HEK293 (cell line): Measurements from ENCODE around the gene MRC2.

Experiments used
- CTCF ChIA-PET: fragments of 350-600 bp; formaldehyde crosslinking; extraction: SDS; loops from one replicate; lab custom pipeline; 2021; ENCODE audit warnings: antibody characterized with exemption; lab: Yijun Ruan, JAX
- POLR2A ChIA-PET: fragments of 300-600 bp; formaldehyde crosslinking; extraction: SDS; loops from one replicate; lab custom pipeline; 2020; ENCODE audit warnings: antibody characterized with exemption, inconsistent platforms; lab: Yijun Ruan, JAX
- H3K27ac ChIP-seq: fragments of 200-500 bp; sonication (Bioruptor generic); 2 replicates; pipeline ENCODE4 v1.5.1; 2014; ENCODE audit warnings: low read depth, low read length, control low read depth, inconsistent platforms; ENCODE audit errors: extremely low read depth
- H3K36me3 ChIP-seq, 2 experiments: fragments of 200-500 bp in 1 of 2; sonication (Bioruptor generic) in 1 of 2; 1 replicate in 1 of 2; 2 replicates in 1 of 2; pipeline ENCODE4 v1.5.1; 2014 to 2017; ENCODE audit warnings: inconsistent platforms in 2 of 2, low read length in 2 of 2; ENCODE audit not compliant: control insufficient read depth in 2 of 2, insufficient read depth in 1 of 2
- H3K4me1 ChIP-seq: fragments of 200-500 bp; sonication (Bioruptor generic); 2 replicates; pipeline ENCODE4 v1.5.1; 2014; ENCODE audit warnings: mild to moderate bottlenecking, low read length, inconsistent platforms; ENCODE audit not compliant: control insufficient read depth, insufficient read depth
- H3K4me3 ChIP-seq: 2 replicates; pipeline ENCODE4 v1.5.1; 2011; ENCODE audit warnings: low read depth, mild to moderate bottlenecking, control low read depth, low read length, moderate library complexity
- H3K9me3 ChIP-seq: fragments of 200-500 bp; sonication (Bioruptor generic); 2 replicates; pipeline ENCODE4 v1.5.1; 2014; ENCODE audit warnings: low read depth, low read length, inconsistent platforms; ENCODE audit not compliant: control insufficient read depth, insufficient read depth
- KLF1 ChIP-seq: fragments of 450-650 bp; formaldehyde crosslinking; IDR thresholded peaks from 2 replicates; pipeline ENCODE4 v1.5.1; 2016; ENCODE audit warnings: missing biosample characterization, missing genetic modification characterization
- MEIS1 ChIP-seq: sonication (generic); formaldehyde crosslinking; IDR thresholded peaks from 2 replicates; pipeline ENCODE4 v1.8.1; 2022; ENCODE audit warnings: missing genetic modification reagents, mild to moderate bottlenecking, borderline replicate concordance
- SP3 ChIP-seq: fragments of 450-650 bp; formaldehyde crosslinking; IDR thresholded peaks from 2 replicates; pipeline ENCODE4 v1.5.1; 2016; ENCODE audit warnings: missing biosample characterization, missing genetic modification characterization
- ZBTB17 ChIP-seq: fragments of 450-650 bp; formaldehyde crosslinking; IDR thresholded peaks from 2 replicates; pipeline ENCODE4 v1.5.1; 2016; ENCODE audit warnings: missing biosample characterization, missing genetic modification characterization
- ZNF133 ChIP-seq: fragments of 450-650 bp; formaldehyde crosslinking; IDR thresholded peaks from 2 replicates; pipeline ENCODE4 v1.5.1; 2016; ENCODE audit warnings: missing biosample characterization, missing genetic modification characterization
- ZNF138 ChIP-seq: fragments of 450-650 bp; formaldehyde crosslinking; IDR thresholded peaks from 2 replicates; pipeline ENCODE4 v1.5.1; 2016; ENCODE audit warnings: missing biosample characterization, missing genetic modification characterization, borderline replicate concordance
- ZNF155 ChIP-seq: fragments of 450-650 bp; formaldehyde crosslinking; IDR thresholded peaks from 2 replicates; pipeline ENCODE4 v1.5.1; 2016; ENCODE audit warnings: missing biosample characterization, missing genetic modification characterization
- ZNF24 ChIP-seq: fragments of 450-650 bp; formaldehyde crosslinking; IDR thresholded peaks from 2 replicates; pipeline ENCODE4 v1.5.1; 2016; ENCODE audit warnings: missing biosample characterization, missing genetic modification characterization
- ZNF292 ChIP-seq: fragments of 450-650 bp; formaldehyde crosslinking; IDR thresholded peaks from 2 replicates; pipeline ENCODE4 v1.5.1; 2016; ENCODE audit warnings: low read depth, missing biosample characterization, missing genetic modification characterization, borderline replicate concordance
- ZNF362 ChIP-seq: fragments of 450-650 bp; formaldehyde crosslinking; IDR thresholded peaks from 2 replicates; pipeline ENCODE4 v1.5.1; 2016; ENCODE audit warnings: missing biosample characterization, missing genetic modification characterization
- ZNF366 ChIP-seq: fragments of 450-650 bp; formaldehyde crosslinking; conservative IDR thresholded peaks from 2 replicates; pipeline ENCODE4 v1.5.1; 2016; ENCODE audit warnings: missing biosample characterization, missing genetic modification characterization
- ZNF404 ChIP-seq: fragments of 450-650 bp; formaldehyde crosslinking; IDR thresholded peaks from 2 replicates; pipeline ENCODE4 v1.5.1; 2017; ENCODE audit warnings: missing biosample characterization, missing genetic modification characterization
- ZNF473 ChIP-seq: fragments of 450-650 bp; formaldehyde crosslinking; IDR thresholded peaks from 2 replicates; pipeline ENCODE4 v1.5.1; 2017; ENCODE audit warnings: missing biosample characterization, missing genetic modification characterization
- ZNF560 ChIP-seq: fragments of 450-650 bp; formaldehyde crosslinking; IDR thresholded peaks from 2 replicates; pipeline ENCODE4 v1.5.1; 2017; ENCODE audit warnings: missing biosample characterization, missing genetic modification characterization, borderline replicate concordance
- ZNF621 ChIP-seq: fragments of 450-650 bp; formaldehyde crosslinking; IDR thresholded peaks from 2 replicates; pipeline ENCODE4 v1.5.1; 2017; ENCODE audit warnings: missing biosample characterization, missing genetic modification characterization
- ZSCAN23 ChIP-seq: fragments of 450-650 bp; formaldehyde crosslinking; IDR thresholded peaks from 2 replicates; pipeline ENCODE4 v1.5.1; 2016; ENCODE audit warnings: missing biosample characterization, missing genetic modification characterization
- TF ChIP-seq, protein P1 (sequence below): fragments of 450-650 bp; formaldehyde crosslinking; IDR thresholded peaks from 2 replicates; pipeline ENCODE4 v1.5.1; 2016; ENCODE audit warnings: missing biosample characterization, missing genetic modification characterization
- TF ChIP-seq, protein P2 (sequence below): fragments of 450-650 bp; formaldehyde crosslinking; IDR thresholded peaks from 2 replicates; pipeline ENCODE4 v1.5.1; 2016; ENCODE audit warnings: missing biosample characterization, missing genetic modification characterization

The MRC2 gene

GRCh38 chr17:62661337-62661736 lies 33.9 kb downstream of the MRC2 start:
- no peak for TF ChIP-seq KLF1 (tag by site-specific recombination)
- peak; percentile 77 for TF ChIP-seq ZNF366 (tag by site-specific recombination)
- POLR2A ChIA-PET, result no interaction called here
- H3K27ac ChIP-seq, result no peak overlapping the region
- H3K4me3 ChIP-seq, result no peak overlapping the region
- H3K36me3 ChIP-seq, result peaks cover 0 to 18% of the 10 kb centered on the region in 2 experiments; a peak in 1 of 3 replicates
- H3K4me1 ChIP-seq, result no peaks in the 10 kb centered on the region
- CTCF ChIA-PET, result interaction anchor here (0.6 kb wide), 1 partner anchor 129 kb away, joined by 3 read pairs; no protein-coding TSS in a partner anchor
- H3K9me3 ChIP-seq, result no peaks in the 10 kb centered on the region

GRCh38 chr17:62662855-62663254 lies 35.4 kb downstream of the MRC2 start:
- ChIA-PET POLR2A (no interaction called here), CTCF (no interaction called here)
- Histone ChIP-seq H3K9me3 (no peaks in the 10 kb centered on the region), H3K27ac (no peak overlapping the region), H3K36me3 (peaks cover 2 to 27% of the 10 kb centered on the region in 2 experiments; a peak in 2 of 3 replicates), H3K4me3 (no peak overlapping the region), H3K4me1 (no peaks in the 10 kb centered on the region)
- TF ChIP-seq ZNF133 (tag by site-specific recombination), result no peak
- no peak for TF ChIP-seq ZNF473 (tag by site-specific recombination)

DNA sequence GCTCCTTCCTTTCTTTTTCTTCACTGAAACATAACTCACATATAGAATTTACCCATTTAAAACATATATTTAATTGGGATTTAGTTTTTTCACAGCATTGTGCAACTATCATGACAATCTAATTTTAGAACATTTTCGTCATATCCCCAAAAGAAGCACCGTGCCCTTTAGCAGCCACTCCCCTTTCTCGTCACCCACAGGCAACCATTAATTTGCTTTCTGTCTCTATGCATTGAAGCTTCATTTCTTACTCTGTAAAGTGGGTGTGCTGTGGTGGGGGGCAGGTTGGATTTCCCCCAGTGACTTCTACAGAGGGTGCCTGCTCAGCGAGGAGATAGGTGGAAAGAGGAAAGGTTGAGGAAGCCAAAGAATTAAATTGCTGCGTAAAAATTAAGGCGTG lies 35.8 kb downstream of the MRC2 start:
- H3K9me3 ChIP-seq, result no peaks in the 10 kb centered on the region
- H3K36me3 ChIP-seq, result peaks cover 4 to 25% of the 10 kb centered on the region in 2 experiments; a peak in 2 of 3 replicates
- no peaks in the 10 kb centered on the region for H3K4me1 ChIP-seq
- H3K4me3 ChIP-seq, result no peak overlapping the region
- no peak for TF ChIP-seq ZNF24 (tag by site-specific recombination)
- no peak for TF ChIP-seq ZSCAN23 (tag by site-specific recombination)
- no peak for TF ChIP-seq ZNF292 (tag by site-specific recombination)
- no peak overlapping the region for H3K27ac ChIP-seq
- ChIA-PET POLR2A (no interaction called here), CTCF (no interaction called here)

DNA sequence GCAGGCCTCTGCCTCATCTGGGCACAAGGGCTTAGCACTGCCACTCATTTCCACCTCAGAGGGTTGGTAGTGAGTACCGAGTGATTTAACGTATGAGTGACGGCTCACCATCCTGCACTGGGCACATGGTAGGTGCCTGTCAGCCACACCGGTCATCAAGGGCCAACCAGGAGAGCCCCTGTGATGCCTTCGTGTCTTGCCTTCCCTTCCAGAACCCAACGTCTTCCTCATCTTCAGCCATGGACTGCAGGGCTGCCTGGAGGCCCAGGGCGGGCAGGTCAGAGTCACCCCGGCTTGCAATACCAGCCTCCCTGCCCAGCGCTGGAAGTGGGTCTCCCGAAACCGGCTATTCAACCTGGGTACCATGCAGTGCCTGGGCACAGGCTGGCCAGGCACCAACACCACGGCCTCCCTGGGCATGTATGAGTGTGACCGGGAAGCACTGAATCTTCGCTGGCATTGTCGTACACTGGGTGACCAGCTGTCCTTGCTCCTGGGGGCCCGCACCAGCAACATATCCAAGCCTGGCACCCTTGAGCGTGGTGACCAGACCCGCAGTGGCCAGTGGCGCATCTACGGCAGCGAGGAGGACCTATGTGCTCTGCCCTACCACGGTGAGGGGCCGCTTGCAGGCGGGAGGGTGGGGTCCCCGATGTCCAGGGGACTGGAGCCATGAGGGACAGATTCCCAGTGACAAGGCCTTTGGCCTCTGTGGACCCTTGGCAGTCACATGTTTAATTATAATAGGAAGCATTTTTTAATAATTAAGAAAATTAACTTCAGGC lies 37.1 kb downstream of the MRC2 start:
- Histone ChIP-seq H3K9me3 (no peaks in the 10 kb centered on the region), H3K4me3 (no peak overlapping the region), H3K36me3 (peaks cover 4 to 27% of the 10 kb centered on the region in 2 experiments; a peak in 2 of 3 replicates), H3K27ac (no peak overlapping the region), H3K4me1 (no peaks in the 10 kb centered on the region)
- ChIA-PET CTCF (interaction anchor here (0.6 to 0.7 kb wide), 2 partner anchors 728 to 1015 kb away, joined by 4 read pairs; no protein-coding TSS in a partner anchor), POLR2A (no interaction called here)
- TF ChIP-seq ZNF560 (no peak), ZNF155 (tag by site-specific recombination) (no peak), ZNF24 (tag by site-specific recombination) (no peak)

- Histone ChIP-seq H3K4me3 (no peak overlapping the region), H3K27ac (no peak overlapping the region), H3K9me3 (no peaks in the 10 kb centered on the region), H3K36me3 (peaks cover 4 to 31% of the 10 kb centered on the region in 2 experiments; a peak in 2 of 3 replicates), H3K4me1 (no peaks in the 10 kb centered on the region)
- ChIA-PET POLR2A (no interaction called here), CTCF (no interaction called here)
- TF ChIP-seq ZNF404 (no peak), ZNF362 (tag by site-specific recombination) (no peak), MEIS1 (CRISPR knock-in tag) (no peak), ZNF621 (tag by site-specific recombination) (no peak), ZBTB17 (no peak), ZNF138 (tag by site-specific recombination) (no peak), SP3 (tag by site-specific recombination) (no peak)
- TF ChIP-seq, protein P1, sequence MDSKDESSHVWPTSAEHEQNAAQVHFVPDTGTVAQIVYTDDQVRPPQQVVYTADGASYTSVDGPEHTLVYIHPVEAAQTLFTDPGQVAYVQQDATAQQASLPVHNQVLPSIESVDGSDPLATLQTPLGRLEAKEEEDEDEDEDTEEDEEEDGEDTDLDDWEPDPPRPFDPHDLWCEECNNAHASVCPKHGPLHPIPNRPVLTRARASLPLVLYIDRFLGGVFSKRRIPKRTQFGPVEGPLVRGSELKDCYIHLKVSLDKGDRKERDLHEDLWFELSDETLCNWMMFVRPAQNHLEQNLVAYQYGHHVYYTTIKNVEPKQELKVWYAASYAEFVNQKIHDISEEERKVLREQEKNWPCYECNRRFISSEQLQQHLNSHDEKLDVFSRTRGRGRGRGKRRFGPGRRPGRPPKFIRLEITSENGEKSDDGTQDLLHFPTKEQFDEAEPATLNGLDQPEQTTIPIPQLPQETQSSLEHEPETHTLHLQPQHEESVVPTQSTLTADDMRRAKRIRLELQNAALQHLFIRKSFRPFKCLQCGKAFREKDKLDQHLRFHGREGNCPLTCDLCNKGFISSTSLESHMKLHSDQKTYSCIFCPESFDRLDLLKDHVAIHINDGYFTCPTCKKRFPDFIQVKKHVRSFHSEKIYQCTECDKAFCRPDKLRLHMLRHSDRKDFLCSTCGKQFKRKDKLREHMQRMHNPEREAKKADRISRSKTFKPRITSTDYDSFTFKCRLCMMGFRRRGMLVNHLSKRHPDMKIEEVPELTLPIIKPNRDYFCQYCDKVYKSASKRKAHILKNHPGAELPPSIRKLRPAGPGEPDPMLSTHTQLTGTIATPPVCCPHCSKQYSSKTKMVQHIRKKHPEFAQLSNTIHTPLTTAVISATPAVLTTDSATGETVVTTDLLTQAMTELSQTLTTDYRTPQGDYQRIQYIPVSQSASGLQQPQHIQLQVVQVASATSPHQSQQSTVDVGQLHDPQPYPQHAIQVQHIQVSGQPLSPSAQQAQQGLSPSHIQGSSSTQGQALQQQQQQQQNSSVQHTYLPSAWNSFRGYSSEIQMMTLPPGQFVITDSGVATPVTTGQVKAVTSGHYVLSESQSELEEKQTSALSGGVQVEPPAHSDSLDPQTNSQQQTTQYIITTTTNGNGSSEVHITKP (tag by site-specific recombination), result no peak
- TF ChIP-seq, protein P2, sequence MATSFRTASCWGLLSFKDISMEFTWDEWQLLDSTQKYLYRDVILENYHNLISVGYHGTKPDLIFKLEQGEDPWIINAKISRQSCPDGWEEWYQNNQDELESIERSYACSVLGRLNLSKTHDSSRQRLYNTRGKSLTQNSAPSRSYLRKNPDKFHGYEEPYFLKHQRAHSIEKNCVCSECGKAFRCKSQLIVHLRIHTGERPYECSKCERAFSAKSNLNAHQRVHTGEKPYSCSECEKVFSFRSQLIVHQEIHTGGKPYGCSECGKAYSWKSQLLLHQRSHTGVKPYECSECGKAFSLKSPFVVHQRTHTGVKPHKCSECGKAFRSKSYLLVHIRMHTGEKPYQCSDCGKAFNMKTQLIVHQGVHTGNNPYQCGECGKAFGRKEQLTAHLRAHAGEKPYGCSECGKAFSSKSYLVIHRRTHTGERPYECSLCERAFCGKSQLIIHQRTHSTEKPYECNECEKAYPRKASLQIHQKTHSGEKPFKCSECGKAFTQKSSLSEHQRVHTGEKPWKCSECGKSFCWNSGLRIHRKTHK (tag by site-specific recombination), result no peak
Measured at GRCh38 chr17:62665599-62665998, 38.1 kb downstream of the MRC2 start.
